Left ventricle myocardium inferior (tissue), 1 donor: Measurements from ENCODE around the gene RPP21. TPM values are rescaled to one million over a fixed set of nuclear protein-coding genes. Genes with fewer than 3 reads are reported as not detected.
"Not testable (repeated sequence)": the region's sequence is repeated elsewhere in the genome, so short reads cannot be mapped to it uniquely, and the experiment has no call there.

Experiments used
- DNase-seq: peaks from one replicate; pipeline ENCODE4 v3.0.0-alpha.2; 2020
- H3K27ac ChIP-seq: fragments of 200-600 bp; replicated peaks from 2 replicates; pipeline ENCODE4 v1.8.0; 2021
- H3K27me3 ChIP-seq: fragments of 200-600 bp; 2 replicates; pipeline ENCODE4 v1.8.0; 2021; ENCODE audit warnings: low read depth
- H3K36me3 ChIP-seq: fragments of 200-600 bp; 2 replicates; pipeline ENCODE4 v1.8.0; 2021
- H3K4me1 ChIP-seq: fragments of 200-600 bp; 2 replicates; pipeline ENCODE4 v1.8.0; 2021
- H3K4me3 ChIP-seq: fragments of 200-600 bp; 2 replicates; pipeline ENCODE4 v1.8.0; 2021; ENCODE audit warnings: mild to moderate bottlenecking, moderate library complexity
- H3K9me3 ChIP-seq: fragments of 200-600 bp; replicated peaks from 2 replicates; pipeline ENCODE4 v1.8.0; 2021
- intact Hi-C: fragments of 100-400 bp; cut with micrococcal nuclease; formaldehyde crosslinking; loops from one replicate; pipeline ENCODE4 v1.11.0; 2022
- total RNA-seq: library from RNA; stranded (reverse); fragmentation: NEBNext Ultra II Directional; extraction: Animal tissue kit (Norgen Biotek cat#: 25700); gene quantifications from one replicate; pipeline ENCODE4 v1.2.1, GENCODE V29; 2021
- TF ChIP-seq, protein P1 (sequence below): fragments of 200-600 bp; IDR thresholded peaks from 2 replicates; pipeline ENCODE4 v1.8.0; 2021; ENCODE audit warnings: antibody characterized with exemption, mild to moderate bottlenecking, borderline replicate concordance
- donor health status: DM: no; HTN: yes; CAD: no; lungs with severe emphysema.

The RPP21 gene
- total RNA-seq, 1 donor from 2014 or later, result 25.7 TPM

DNA sequence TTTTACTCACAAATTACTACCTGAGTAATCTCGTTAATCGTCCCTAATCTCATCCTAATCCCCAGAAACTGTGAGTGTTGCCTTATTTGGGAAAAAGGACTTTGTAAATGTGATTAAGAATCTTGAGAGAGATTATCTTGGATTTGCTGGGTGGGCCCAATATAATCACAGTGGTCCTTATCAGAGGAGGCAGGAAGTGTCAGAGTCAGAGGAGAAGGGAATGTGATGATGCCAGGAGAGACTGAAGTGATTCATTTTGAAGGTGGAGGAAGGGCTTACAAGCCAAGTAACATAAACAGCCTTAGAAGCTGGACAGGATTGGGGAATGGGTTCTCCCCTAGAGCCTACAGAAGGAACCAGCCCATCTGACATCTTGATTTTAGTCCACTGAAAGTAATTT is 16.7 kb downstream of the RPP21 start:
- H3K4me1 ChIP-seq, result peaks cover 5% of the 10 kb centered on the region
- intact Hi-C loops, result no loop called here
- TF ChIP-seq, protein P1, sequence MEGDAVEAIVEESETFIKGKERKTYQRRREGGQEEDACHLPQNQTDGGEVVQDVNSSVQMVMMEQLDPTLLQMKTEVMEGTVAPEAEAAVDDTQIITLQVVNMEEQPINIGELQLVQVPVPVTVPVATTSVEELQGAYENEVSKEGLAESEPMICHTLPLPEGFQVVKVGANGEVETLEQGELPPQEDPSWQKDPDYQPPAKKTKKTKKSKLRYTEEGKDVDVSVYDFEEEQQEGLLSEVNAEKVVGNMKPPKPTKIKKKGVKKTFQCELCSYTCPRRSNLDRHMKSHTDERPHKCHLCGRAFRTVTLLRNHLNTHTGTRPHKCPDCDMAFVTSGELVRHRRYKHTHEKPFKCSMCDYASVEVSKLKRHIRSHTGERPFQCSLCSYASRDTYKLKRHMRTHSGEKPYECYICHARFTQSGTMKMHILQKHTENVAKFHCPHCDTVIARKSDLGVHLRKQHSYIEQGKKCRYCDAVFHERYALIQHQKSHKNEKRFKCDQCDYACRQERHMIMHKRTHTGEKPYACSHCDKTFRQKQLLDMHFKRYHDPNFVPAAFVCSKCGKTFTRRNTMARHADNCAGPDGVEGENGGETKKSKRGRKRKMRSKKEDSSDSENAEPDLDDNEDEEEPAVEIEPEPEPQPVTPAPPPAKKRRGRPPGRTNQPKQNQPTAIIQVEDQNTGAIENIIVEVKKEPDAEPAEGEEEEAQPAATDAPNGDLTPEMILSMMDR, result no peak
- H3K4me3 ChIP-seq, result no peak overlapping the region
- no peak for DNase-seq
- peaks cover 99% of the 10 kb centered on the region for H3K27me3 ChIP-seq
- H3K9me3 ChIP-seq, result peaks cover 11% of the 10 kb centered on the region
- H3K36me3 ChIP-seq, result no peaks in the 10 kb centered on the region
- no peak overlapping the region for H3K27ac ChIP-seq

DNA sequence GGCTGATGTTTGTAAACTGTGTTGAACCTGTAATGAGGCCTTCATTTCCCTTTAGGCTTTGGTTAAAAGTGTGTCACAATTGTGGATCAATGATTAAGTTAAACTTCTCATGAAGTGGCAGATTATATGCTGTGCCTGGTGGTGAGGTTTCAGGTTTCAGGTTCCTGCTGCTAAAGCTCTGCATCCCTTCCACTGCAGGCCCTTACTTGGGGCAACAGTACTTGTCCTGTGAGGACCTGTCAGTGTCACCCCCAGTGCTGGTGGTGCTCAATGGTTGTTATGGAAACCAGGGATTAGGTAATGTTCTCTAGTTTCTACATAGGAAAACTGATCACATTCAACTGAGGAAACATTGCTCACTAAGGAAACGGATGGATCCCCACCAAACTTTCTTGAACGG is 18.5 kb downstream of the RPP21 start:
- H3K27me3 ChIP-seq, result peaks cover 99% of the 10 kb centered on the region
- intact Hi-C loops, result no loop called here

DNA sequence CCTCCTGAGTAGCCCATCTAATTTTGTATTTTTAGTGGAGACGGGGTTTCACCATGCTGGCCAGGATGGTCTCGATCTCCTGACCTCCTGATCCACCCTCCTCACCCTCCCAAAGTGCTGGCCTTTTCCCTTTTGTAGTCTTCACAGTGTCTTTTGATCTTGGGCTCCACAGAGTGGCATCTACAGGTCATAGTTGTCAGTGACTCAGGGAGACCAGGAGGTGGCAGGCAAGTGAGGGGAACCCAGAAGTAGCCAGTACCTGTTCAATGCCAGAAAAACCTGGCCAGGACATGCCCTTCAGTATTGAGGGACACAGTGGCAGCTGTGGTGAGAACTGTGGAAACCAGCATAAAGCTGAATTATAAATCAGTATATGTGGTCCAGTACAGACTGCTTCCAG is 19.6 kb downstream of the RPP21 start:
- TF ChIP-seq, protein P1, result no peak
- DNase-seq, result no peak
- Histone ChIP-seq H3K9me3 (peaks cover 17% of the 10 kb centered on the region), H3K4me3 (no peak overlapping the region), H3K27me3 (peaks cover 98% of the 10 kb centered on the region), H3K27ac (no peak overlapping the region), H3K36me3 (no peaks in the 10 kb centered on the region), H3K4me1 (no peaks in the 10 kb centered on the region)
- intact Hi-C loops, result no loop called here

More for the DNA sequence above, 18.5 kb downstream of the RPP21 start:
- peaks cover 16% of the 10 kb centered on the region for H3K9me3 ChIP-seq
- TF ChIP-seq, protein P1, result no peak
- H3K4me3 ChIP-seq, result no peak overlapping the region
- no peak for DNase-seq
- no peak overlapping the region for H3K27ac ChIP-seq
- no peaks in the 10 kb centered on the region for H3K4me1 ChIP-seq
- H3K36me3 ChIP-seq, result no peaks in the 10 kb centered on the region

DNA sequence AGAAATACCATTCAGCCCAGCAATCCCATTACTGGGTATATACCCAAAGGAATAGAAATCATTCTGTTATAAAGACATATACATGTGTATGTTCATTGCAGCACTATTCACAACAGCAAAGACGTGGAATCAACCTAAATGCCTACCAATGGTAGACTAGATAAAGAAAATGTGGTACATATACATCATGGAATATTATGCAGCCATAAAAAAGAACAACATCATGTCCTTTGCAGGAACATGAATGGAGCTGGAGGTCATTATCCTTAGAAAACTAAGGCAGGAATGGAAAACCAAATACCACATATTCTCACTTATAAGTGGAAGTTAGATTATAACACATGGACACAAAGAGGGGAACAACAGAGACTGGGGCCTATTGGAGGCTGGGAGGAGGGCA is 24.3 kb downstream of the RPP21 start:
- H3K27ac ChIP-seq, DNase-seq, H3K4me1 ChIP-seq, H3K36me3 ChIP-seq, H3K4me3 ChIP-seq, intact Hi-C loops: not testable (repeated sequence)
- Histone ChIP-seq H3K27me3 (peaks cover 56% of the 10 kb centered on the region), H3K9me3 (peaks cover 13% of the 10 kb centered on the region)

DNA sequence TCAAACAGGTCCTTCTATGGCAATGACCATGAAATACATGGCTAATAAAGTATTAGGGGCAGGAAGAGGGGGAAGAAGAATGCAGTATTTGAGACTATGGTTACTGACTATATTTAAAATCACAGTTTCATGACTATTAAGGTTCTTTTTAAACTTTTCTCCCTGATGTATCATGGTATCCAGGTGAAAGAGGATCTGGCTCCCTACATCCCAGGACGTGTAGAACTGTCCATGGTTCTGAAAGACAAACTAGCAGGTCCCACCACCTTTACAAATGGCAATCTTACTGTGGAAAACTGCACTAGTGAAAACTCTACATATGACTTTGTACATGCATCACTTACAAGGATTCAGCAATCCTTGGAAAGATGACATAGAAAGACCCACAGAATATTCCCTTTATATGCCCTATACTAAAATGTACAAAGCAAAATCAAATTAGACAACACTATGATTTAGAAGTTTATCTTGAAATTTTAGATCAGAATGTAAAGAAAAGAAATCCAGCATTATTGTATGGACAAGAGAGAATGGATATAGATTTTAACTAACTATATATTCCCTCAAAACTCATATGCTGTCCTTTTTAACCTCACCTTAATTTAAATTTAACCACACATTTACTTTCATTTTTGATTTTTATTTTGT is 33.5 kb downstream of the RPP21 start:
- H3K9me3 ChIP-seq, result no peaks in the 10 kb centered on the region
- H3K4me3 ChIP-seq, result no peak overlapping the region
- TF ChIP-seq, protein P1, result no peak
- peaks cover 64% of the 10 kb centered on the region for H3K27me3 ChIP-seq
- H3K27ac ChIP-seq, result no peak overlapping the region
- intact Hi-C loops, result no loop called here
- H3K36me3 ChIP-seq, result no peaks in the 10 kb centered on the region
- no peak for DNase-seq
- no peaks in the 10 kb centered on the region for H3K4me1 ChIP-seq

DNA sequence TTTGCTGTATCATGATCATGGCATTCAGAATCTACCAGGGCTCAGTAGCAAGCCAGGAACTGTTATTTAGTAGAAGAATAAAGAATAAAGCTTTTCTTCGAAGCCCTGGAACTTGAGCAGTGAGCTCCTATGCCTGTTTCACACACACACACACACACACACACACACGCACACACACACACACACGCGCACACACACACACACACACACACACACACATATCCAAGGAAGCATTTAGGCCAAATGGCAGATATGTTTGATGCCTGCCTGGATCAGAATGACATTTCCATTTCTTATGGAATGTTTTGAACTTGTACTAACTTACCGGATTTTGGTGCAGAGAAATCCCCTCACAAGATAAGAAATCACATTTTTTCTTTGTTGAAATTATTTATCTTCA is 35.5 kb downstream of the RPP21 start:
- Histone ChIP-seq H3K27me3 (peaks cover 74% of the 10 kb centered on the region), H3K27ac (no peak overlapping the region), H3K4me1 (no peaks in the 10 kb centered on the region), H3K9me3 (no peaks in the 10 kb centered on the region), H3K4me3 (no peak overlapping the region), H3K36me3 (no peaks in the 10 kb centered on the region)
- intact Hi-C loops, result no loop called here
- no peak for DNase-seq
- TF ChIP-seq, protein P1, result no peak
